KMS-11 (cell line): Measurements from ENCODE around the gene RPTOR.
A peak's percentile ranks its signal among the peaks of the same experiment; 100 is the strongest.

Experiments
- H2AFZ ChIP-seq: fragments of 200-600 bp; sonication (generic); 2 replicates; pipeline ENCODE4 v1.6.1; 2016; ENCODE audit warnings: antibody characterized with exemption, mixed run types, low read depth
- H3K27ac ChIP-seq: fragments of 200-600 bp; sonication (generic); 2 replicates; pipeline ENCODE4 v1.6.1; 2016; ENCODE audit warnings: mild to moderate bottlenecking, mixed run types
- H3K27me3 ChIP-seq: fragments of 200-600 bp; sonication (generic); 2 replicates; pipeline ENCODE4 v1.6.1; 2017; ENCODE audit warnings: mild to moderate bottlenecking, low read depth, mixed run types, moderate library complexity; ENCODE audit not compliant: insufficient read depth
- H3K36me3 ChIP-seq: fragments of 200-600 bp; sonication (generic); 2 replicates; pipeline ENCODE4 v1.6.1; 2017; ENCODE audit warnings: mild to moderate bottlenecking, mixed run types; ENCODE audit not compliant: insufficient read depth
- H3K4me1 ChIP-seq: fragments of 200-600 bp; sonication (generic); 2 replicates; pipeline ENCODE4 v1.6.1; 2016; ENCODE audit warnings: mild to moderate bottlenecking, low read depth, mixed run types; ENCODE audit not compliant: poor library complexity, severe bottlenecking
- H3K4me2 ChIP-seq: fragments of 200-600 bp; sonication (generic); 2 replicates; pipeline ENCODE4 v1.7.0; 2016; ENCODE audit warnings: mild to moderate bottlenecking, mixed run types
- H3K4me3 ChIP-seq: fragments of 200-600 bp; sonication (generic); IDR thresholded peaks from 2 replicates; pipeline ENCODE4 v1.6.1; 2017; ENCODE audit warnings: low read depth, low read length, mixed read lengths; ENCODE audit not compliant: insufficient read depth
- H3K79me2 ChIP-seq: fragments of 200-600 bp; sonication (generic); 2 replicates; pipeline ENCODE4 v1.6.1; 2016; ENCODE audit warnings: low read depth, mixed run types; ENCODE audit not compliant: insufficient read depth
- H3K9ac ChIP-seq: fragments of 200-600 bp; sonication (generic); 2 replicates; pipeline ENCODE4 v1.6.1; 2016; ENCODE audit warnings: mild to moderate bottlenecking, mixed run types
- H4K20me1 ChIP-seq: fragments of 200-600 bp; sonication (generic); 2 replicates; pipeline ENCODE4 v1.6.1; 2016; ENCODE audit warnings: mild to moderate bottlenecking, mixed run types; ENCODE audit not compliant: insufficient read depth
- CTCF ChIP-seq: fragments of 200-600 bp; sonication (generic); conservative IDR thresholded peaks from 2 replicates; pipeline ENCODE4 v1.6.1; 2017; ENCODE audit warnings: low read depth, mild to moderate bottlenecking, antibody characterized with exemption, low read length, moderate library complexity, mixed read lengths

The RPTOR gene

GRCh38 chr17:80821546-80821945, 276.9 kb downstream of the RPTOR start:
- no peak overlapping the region for H3K4me2 ChIP-seq
- H3K27ac ChIP-seq: no peak overlapping the region; the same call in 1 of the 2 replicates
- H3K4me1 ChIP-seq: peaks cover 23% of the 10 kb centered on the region
- no peak overlapping the region for H3K9ac ChIP-seq
- H3K79me2 ChIP-seq: no peaks in the 10 kb centered on the region
- H4K20me1 ChIP-seq: no peaks in the 10 kb centered on the region
- no peaks in the 10 kb centered on the region for H3K36me3 ChIP-seq
- no peak for TF ChIP-seq CTCF
- H2AFZ ChIP-seq: no peak overlapping the region
- H3K4me3 ChIP-seq: no peak overlapping the region
- no peaks in the 10 kb centered on the region for H3K27me3 ChIP-seq

- peak overlapping the region; percentile 93 for H3K4me2 ChIP-seq
- H3K9ac ChIP-seq: peak overlapping the region; percentile 79; the same call in 1 of the 2 replicates
- TF ChIP-seq CTCF: no peak
- H3K36me3 ChIP-seq: 0 out of 2 replicates have a peak, but pooled peaks cover 3% of the 10 kb centered on the region
- H4K20me1 ChIP-seq: no peaks in the 10 kb centered on the region
- H3K4me3 ChIP-seq: no peak overlapping the region
- H2AFZ ChIP-seq: 0 out of 2 replicates have a peak overlapping the region, but pooled peaks have one; percentile 52
- no peaks in the 10 kb centered on the region for H3K27me3 ChIP-seq
- H3K79me2 ChIP-seq: no peaks in the 10 kb centered on the region
- peaks cover 23% of the 10 kb centered on the region for H3K4me1 ChIP-seq
- peak overlapping the region; percentile 96 for H3K27ac ChIP-seq
These were observed 277.5 kb downstream of the RPTOR start for GRCh38 chr17:80822021-80822699.

GRCh38 chr17:80822700-80823410, 278.2 kb downstream of the RPTOR start:
- no peaks in the 10 kb centered on the region for H3K27me3 ChIP-seq
- peaks cover 23% of the 10 kb centered on the region for H3K4me1 ChIP-seq
- no peak for TF ChIP-seq CTCF
- peak overlapping the region; percentile 79 for H3K9ac ChIP-seq
- H2AFZ ChIP-seq: peak overlapping the region; percentile 52
- no peak overlapping the region for H3K4me3 ChIP-seq
- no peaks in the 10 kb centered on the region for H4K20me1 ChIP-seq
- H3K79me2 ChIP-seq: no peaks in the 10 kb centered on the region
- H3K4me2 ChIP-seq: peak overlapping the region; percentile 93
- peak overlapping the region; percentile 96 for H3K27ac ChIP-seq
- H3K36me3 ChIP-seq: 0 out of 2 replicates have a peak, but pooled peaks cover 3% of the 10 kb centered on the region

GRCh38 chr17:80824549-80825470, 280.2 kb downstream of the RPTOR start:
- H3K27ac ChIP-seq: peak overlapping the region; percentile 96; the same call in 1 of the 2 replicates
- H3K4me2 ChIP-seq: peak overlapping the region; percentile 93; the same call in 1 of the 2 replicates
- no peaks in the 10 kb centered on the region for H3K27me3 ChIP-seq
- H4K20me1 ChIP-seq: no peaks in the 10 kb centered on the region
- 0 out of 2 replicates have a peak, but pooled peaks cover 3% of the 10 kb centered on the region for H3K36me3 ChIP-seq
- no peak overlapping the region for H2AFZ ChIP-seq
- no peak for TF ChIP-seq CTCF
- H3K4me1 ChIP-seq: peaks cover 23% of the 10 kb centered on the region
- no peak overlapping the region for H3K9ac ChIP-seq
- no peak overlapping the region for H3K4me3 ChIP-seq
- no peaks in the 10 kb centered on the region for H3K79me2 ChIP-seq
